Measurements from ENCODE around the gene C7orf25.
A peak's percentile ranks its signal among the peaks of the same experiment; 100 is the strongest.

Gene C7orf25

DNA sequence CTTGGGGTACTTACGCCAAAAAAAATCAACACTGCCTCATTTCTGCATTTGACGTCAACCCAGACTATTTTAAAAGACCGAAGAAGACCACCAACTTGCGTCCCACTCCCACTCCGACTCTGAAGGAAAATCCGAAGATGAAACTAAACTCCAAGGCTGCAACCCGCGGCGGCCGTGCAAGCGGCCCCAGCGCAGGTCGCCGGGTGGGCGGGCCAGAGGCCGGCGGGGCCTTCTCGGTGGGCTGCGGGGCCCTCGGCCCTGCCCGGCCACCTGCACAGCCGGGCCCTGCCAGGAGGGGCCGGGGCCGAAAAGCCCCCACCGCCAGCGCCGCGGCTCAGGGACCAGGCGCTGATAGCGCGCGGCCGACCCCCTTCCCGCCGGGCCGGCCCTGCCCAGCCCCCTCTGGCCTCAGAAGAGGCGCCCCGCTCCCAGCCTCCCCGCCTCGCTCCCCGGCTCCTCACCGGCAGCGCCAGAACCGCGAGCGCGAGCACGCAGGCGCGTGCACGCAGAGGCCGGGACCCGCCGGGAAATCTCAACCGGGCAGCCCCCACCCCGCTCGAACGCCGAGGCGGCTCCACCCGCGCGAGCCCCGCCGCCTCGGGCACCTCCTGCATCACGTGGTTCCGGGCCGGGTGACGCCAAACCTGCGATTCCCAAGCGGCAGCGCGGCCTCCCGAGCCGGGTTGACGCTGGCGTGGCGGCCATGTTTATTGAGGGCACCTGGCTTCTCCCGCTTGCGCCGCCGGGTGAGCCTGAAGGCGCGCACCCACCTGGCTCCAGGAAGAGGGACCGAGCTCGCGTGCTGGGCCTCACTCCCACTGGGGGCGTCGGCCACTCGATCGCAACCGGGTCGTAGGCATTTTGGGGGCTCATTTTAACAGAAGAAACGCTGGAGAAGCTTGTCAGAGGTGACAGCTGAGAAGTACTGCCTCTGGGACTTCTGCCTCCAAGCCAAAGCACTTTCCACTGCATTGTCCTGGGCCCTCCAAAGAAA is at the start of gene C7orf25:
TSS of gene C7orf25 (minus strand) at position 617 of the 994 bp plus-strand sequence. CDS start 1,170 bp downstream, outside the sequence.
- peak; percentile 94 for DNase-seq

DNA sequence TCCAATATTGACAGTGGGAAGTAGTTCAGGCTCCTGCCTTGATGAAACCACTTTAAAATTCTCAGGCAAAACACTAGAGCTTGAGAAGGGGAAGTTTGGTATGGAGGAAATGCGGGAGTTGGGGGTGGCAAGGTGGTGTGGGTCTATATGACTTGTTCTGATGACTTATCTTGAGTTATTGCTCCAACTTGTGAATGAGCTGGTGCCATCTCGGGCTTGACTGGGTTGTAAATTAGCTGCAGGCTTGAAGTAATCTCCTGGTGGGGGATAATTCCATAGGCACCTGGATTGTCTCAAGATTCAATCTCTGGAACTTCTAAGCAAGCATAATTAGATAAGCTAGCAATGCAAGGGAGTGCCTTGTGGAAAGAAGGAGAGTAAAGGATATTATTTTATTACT is 49.3 kb upstream of the C7orf25 start:
- DNase-seq = no peak

DNA sequence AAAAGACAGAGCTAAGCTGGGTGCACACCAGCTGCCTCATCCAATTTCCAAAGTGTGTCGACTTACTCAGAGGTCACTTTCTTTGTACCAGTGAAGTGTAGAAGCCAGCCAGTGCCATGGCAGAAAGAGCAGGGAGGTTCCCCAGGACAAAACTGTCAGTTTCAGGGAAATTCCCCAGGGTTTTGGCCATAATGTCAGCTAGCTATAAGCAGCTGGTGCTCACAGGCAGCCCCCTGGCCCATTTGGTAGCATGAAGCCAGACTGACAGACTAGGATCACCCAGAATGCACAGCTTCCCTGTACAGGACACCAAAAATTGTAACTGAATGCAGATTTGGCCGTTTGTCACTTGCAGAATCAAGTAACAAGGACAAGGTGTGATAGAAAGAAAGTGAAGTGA is 48.9 kb upstream of the C7orf25 start:
- DNase-seq = no peak

DNA sequence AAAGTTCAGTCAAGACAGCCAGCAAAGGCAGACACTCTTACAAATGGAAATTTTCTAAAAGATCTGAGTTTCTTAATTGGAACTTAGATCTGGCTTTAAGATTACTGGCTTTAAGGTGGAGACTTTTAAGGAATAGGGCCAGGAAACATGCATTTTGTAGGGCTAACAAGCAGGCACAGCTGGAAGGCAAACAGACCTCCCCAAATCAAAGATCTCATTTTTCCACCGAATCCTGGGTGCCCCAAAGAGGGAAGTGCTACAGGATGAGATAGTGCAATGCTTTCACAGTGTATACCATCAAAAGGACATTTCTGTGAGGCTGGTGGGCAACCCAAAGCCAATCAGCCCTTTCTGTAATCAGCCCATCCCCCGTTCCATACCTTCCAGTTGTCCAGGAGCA is 47.7 kb upstream of the C7orf25 start:
- DNase-seq = no peak

DNA sequence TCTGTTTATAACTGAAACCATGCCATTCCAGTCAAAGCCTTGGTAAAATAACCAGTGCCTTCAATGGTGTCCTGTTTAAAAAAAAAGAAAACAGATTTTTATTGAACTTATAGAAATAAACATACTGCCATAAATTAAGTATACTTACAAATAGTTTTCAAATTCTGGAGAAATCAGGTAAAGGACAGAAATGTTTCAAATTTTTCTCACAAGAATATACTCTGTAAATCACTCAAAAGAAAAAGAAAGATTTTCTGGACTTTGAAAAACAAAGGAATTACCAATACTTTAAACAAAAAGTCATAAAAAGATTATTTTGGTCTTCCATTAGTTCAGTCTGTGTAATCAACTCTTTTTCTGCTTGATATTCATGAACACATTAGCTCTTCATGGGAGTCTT is 44.2 kb upstream of the C7orf25 start:
- no peak for DNase-seq

DNA sequence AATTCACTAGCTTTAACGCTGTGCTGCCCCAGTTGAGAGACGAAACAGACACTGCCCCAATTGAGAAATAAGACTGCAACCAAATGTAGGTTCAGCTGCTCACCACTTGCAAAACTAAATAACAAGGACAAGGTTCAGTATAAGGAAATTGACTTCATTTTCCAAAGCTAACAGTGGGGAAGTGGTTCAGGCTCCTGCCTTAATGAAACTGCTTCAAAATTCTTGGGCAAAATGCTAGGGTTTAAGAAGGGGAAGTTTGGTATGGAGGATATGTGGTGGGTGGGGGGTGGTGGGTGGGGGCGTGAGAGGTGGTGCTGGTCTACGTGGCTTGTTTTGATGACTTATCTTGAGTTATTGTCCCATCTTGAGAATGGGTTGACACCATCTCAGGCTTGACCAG is 42.1 kb upstream of the C7orf25 start:
- no peak for DNase-seq

DNA sequence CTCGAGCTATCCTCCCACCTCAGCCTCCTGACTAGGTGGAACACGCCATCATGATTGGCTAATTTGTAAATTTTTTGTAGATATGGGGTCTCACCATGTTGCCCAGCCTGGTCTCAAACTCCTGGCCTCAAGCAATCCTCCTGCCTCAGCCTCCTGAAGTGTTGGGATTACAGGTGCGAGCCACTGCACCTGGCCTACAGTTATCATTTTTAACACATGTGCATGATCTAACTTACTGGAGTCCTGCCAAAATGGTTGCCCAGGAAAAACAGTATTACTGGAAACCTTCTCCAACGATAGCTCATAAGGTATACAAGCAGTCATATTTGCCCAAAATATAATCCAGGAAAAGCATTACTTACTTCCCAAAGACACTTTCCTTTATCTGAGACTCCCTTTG is 40.5 kb upstream of the C7orf25 start:
- DNase-seq = no peak

DNA sequence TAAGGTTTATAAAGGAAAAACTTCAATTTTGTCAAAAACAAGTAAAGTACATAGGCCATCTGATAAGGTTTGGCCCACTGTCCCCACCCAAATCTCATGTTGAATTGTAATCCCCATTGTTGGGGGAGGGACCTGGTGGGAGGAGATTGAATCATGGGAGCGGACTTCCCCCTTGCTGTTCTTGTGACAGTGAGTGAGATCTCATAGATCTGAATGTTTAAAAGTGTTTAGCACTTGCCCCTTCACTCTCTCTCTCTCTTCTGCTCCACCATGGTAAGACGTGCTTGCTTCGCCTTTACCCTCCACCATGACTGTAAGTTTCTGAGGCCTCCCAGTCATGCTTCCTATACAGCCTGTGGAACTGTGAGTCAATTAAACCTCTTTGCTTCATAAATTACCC is 38.5 kb upstream of the C7orf25 start:
- DNase-seq = no peak

DNA sequence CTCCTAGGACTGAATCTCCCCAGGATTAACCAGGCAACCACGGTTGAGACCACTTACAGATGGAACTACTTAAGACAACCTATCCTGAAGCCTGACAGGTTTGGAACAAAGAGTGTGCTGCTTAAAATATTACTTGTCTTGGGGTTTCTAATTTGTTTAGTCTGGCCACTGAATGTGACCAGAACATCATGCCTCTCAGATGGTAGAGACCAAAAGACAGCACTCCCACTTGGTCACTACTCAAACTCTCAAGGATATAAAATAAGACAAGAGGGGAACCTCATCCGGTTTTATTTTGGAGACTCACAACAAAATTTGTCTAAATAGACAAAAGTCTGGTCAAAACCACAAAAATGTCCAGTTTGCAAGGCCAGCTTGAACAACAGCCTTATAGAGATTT is 35.7 kb upstream of the C7orf25 start:
- DNase-seq = no peak

DNA sequence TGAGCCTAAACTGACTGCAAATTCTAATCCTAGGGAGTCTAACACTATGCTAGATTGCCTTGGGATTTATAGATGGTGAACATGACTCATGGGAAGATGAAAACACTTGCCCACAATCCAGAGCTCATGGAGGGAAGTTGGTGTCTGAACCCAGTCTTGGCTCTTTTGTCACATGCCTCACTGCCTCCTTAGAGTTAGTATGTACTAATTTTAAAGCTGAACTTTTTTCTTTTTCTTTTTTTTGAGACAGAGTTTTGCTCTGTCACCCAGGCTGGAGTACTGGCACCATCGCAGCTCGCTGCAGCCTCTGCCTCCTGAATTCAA is 34.7 kb upstream of the C7orf25 start:
- no peak for DNase-seq

DNA sequence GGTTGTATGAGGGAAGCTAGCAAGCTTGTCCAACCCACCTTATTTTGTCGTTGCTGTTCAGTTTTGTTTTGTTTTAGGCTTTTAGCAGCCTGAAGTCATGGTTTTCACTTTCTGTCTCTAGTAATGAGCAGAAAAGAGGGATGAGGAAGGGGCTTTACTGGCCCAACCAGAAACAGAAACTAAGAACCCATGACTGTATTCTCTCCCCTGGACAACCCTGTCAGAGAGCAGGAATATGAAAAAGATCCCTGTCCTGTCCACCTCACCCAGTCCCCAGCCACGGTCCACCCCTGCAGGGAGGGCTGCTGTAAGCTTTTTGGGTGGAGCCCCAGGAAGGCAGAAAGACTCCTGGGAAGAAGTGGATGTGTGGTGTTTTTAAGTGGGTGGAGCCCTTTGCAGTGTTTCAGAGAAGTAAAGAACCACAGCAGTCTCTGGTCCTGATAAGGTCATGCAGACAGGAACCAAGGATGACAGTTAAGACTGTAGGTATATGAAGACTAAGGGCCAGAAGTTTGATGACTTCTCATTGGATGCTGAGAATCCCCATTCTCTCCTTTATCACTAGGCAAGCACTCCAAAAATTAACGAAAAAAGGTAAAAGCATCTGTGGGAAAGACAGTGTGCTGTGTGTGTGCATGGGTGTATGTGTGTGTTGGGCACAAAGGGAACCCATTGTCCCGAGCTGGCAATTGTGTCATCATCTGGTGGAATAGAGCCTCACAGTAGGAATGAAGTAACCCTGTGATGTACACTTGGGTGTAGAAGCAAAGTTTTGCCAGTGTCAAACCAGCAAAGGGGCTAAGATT is 34.2 kb upstream of the C7orf25 start:
- DNase-seq = peak; percentile 91

DNA sequence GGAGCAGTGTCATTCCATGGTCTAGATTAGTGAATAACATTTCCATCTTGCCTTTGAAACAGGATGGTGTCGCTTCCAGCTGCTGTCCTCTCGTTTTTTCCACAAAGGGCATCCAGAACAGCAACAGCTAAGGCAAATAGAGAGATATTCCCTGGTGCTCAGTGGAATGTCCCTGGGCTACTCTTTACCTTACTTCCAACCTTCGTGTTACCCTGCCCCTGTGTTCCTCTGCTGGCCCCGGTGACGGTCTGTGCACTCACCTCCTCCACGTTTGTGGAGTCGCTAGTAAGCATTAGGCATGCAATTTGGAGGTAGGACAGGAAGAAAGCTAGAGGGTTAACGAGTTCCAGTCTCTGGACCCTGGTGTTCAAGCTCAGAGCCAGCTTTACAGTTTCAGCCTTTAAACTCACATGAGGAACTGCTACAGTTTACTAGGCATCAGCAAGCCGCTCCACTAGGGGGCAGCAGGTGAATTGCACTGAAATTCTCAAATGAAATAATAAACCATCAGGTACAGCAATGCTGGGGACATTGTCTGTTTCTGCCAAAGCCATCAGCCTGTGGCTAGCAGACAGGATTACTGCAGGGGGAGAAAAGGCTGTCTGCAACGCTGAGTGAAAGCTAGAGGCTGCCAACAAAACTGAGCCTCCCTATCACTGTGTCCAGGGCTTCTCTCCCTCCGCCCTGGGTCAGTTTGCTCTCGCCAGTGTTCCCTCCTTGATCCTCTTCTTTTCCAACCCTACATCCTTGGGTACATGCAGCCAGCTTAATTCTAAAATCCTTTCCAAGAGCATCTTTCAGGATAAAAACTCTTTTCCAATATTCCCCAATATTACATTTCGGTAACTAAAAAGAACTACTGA is 29.3 kb upstream of the C7orf25 start:
- peak; percentile 81 for DNase-seq

DNA sequence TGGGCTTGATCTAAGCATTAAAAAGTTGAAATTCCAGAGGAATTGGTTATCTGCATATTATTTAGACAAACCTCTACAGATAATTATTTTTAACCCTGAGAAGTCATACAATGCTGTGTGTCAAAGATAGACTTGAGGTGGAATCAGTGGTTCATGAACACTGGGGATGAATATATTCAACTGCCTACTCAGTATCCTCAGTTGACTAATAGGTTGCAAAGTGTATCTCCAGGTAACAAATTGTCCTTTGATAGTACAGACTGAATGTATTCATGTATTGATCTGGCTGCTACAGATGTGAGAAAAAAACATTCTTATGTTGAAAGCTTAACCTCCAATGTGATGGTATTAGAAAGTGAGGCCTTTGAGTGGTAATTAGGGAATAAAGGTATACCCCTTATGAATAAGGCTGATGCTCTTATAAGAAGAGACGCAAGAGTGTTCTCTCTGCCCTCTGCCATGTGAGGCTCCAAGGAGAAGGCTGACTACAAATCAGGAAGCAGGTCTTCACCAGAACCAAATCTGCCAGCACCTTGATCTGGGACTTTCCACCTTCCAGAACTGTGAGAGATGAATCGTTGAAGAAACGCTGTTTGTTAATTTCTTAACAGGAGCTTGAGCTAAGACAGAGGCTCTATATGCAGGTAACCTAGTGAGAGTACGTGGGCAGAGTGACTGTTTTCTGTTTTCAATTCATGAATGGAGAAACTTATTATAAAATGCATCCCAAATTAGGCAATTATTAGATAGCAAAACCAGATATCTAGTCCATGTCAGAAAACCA is 27.8 kb upstream of the C7orf25 start:
- no peak for DNase-seq

DNA sequence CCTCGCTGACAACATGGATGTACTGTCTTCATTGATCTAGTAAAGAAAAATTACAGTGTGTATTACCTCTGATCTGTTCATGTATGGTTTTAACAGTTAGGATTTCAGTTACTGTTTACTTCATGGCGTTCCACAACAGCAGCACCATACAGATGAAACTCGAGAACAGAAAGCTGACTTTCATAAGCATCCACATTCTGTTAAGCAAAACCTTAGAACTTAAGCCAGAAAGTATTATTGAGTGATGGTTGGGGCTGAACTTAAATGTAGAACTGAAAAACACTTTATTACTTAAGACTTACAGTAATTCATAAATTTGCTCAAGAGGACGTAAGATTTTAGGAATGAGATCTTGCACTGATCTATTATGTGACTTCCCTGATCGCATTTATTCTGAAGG is 24.0 kb upstream of the C7orf25 start:
- no peak for DNase-seq

DNA sequence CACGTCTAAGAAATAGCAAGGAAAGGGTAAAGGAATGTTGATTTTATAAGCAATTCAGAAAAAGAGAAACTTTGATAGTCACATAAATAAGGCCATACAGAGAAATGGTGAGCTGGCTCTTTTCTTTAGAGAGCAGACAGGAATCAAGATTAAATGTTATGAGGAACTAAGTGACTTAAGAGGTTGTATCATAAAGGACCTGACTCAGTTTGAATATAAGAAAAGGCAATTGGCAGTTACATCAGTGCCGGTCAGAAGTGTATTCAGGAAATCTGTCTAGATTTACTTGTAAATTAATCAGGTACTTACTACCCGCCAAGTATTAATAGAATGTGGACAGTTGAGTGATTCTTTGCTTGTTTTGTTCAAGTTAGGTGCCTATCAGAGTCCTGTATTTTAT is 22.4 kb upstream of the C7orf25 start:
- DNase-seq = no peak

DNA sequence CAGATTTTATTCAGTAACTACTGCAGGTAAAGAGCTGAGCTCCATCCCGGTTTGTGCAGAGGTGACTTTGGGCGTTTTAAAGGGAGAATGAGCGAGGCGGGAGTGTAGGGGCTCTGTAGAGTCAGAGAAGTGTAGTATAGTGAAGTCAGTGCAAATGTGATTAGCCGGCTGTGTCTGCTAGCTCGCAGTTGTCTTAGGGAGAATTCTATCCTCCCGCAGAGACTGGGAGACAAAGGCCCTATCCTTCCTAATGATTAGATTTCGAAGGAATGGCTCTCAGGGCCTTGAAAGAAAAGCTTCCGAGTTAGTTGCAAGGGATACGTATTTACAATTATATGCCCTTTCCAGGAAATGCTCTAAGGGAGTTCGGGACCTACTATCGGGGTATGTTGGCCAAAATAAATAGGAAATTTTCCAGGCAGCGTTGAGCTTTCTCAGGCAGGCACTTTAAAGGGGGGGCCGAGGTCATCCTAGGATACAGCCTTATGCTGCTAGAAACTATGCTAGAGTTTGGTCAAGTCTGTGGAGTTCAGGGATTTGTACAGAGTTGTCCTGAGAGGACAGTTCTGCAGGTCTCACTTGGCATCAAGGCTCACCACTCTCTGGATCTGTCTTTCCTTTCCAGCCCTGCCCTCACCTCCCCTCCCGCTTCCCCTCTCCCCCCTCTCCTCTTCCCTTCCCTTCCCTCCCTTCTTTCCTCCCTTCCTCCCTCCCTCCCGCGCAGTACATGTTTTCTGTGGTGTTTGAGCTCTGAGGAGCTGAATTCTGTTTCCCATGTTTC is 21.1 kb upstream of the C7orf25 start:
- DNase-seq = peak; percentile 35

DNA sequence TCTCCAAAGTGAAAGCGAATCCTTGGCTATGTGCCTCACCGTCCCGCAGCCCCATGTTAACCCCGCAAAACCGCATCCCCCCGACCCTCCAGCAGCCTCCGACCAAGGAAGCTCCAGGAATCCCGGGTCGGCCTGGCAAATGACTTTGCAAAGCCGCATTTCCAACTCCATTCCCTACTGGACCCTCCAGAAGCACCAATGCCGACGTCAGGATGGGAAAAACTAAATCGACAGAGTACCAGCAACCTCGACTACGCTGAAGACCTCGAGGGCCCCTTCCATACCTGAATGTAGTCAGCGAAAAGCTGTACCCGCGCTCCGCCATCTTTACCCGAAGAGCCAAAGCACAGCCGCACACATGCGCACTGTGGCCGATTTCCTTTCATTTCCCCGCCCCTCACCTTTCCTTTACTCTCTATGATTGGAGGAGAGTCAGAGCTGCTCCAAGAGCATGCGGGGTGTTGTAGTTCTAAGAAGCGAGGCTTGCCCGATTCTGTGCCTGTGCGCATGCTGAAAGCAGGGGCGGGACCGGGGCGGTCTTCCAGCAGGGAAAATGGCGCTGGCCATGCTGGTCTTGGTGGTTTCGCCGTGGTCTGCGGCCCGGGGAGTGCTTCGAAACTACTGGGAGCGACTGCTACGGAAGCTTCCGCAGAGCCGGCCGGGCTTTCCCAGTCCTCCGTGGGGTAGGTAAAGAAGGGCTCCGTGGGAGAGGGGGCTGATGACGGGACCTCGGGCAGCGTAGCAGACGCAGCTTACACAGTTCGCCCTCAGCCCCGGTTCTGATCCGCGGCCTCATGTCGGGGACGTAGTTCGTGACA is 20.2 kb upstream of the C7orf25 start, which contains the start of the genes MRPL32 and PSMA2:
TSS of gene MRPL32 (plus strand) at position 543 of the 818 bp plus-strand sequence. CDS start at position 554, 11 bp downstream.
TSS of gene PSMA2 (minus strand) at position 341 of the 818 bp plus-strand sequence. CDS start at position 325, 16 bp downstream.
- DNase-seq = peak; percentile 98

DNA sequence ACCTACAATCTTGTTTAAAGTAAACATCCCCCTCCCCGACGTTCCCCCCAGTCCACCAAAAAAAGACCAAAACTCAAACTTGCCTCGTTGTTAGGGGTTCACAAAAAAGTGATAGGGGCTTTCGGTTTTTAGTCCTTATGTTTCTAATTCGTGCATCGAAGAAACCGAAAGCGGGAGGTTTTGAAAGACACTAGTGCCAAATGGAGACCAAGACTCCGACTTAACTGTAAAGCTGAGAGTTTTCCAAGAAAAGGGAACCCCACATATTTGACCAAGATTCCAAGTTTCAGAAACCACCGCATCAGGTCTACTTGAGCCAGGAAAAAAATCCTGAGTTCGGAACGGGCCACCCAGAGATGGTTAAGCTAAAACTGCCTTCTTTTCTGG is 19.6 kb upstream of the C7orf25 start:
- peak; percentile 23 for DNase-seq

DNA sequence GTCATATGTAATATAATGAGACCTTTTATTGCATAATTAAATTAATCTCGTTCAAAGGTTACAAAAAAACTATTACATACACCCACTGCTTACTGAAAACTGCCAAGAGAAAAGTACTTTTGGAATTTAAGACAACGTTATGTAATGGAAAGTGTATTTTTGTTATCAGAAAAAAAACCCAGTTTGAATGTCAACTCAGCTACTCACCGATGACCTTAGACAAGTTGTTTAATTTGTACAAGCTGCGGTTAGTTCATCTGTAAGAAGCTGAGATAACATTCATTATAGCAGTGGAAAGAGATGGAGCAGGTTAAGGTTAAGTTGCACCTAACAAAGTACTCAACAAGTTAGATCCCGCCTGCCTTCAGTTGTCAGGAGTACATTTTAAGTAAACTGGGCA is 19.0 kb upstream of the C7orf25 start:
- peak; percentile 32 for DNase-seq

DNA sequence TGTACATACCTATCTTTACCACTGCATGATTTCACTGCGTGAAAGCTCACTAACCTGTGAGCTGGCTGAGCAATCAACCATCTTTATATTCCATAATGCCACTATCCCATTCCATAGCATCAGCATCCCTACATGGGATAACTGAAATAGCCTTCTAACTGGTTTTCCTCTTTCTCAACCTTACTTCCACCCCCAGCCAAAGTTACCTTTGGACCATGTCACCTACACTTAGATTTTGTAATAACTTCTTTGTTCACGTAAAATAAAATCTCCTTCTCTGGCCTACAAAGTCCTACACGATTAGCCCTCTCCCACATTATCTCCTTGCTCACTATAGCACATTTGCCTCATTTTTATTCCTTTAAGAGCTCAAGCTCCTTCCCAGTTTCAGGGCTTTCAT is 17.6 kb upstream of the C7orf25 start:
- no peak for DNase-seq

Data from hematopoietic multipotent progenitor cell treated with erythropoietin and hydrocortisone succinate and interleukin-3 and kit ligand, for 8 days (in vitro differentiated cells).